ENCODE results near the gene DPYD.

Gene DPYD

DNA sequence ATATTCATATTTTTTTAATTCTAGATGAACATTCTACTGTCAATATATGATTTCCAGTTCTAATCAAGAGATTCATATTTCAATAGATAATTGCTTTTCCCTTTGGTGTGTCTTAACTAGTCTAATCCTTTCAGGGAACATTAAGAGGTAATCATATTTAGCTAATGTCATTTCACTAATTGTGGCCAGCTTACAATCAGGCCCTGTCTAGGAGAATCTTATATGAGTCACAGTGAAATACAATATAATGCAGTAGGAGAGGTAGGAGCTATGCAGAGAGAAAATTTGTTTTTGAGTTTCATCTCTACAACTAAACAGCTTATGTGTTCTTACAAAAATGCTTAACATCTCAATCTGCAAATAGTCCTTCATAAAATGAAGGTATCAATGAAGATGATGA, 85.9 kb downstream of the DPYD start:
- no peak for FAIRE-seq

DNA sequence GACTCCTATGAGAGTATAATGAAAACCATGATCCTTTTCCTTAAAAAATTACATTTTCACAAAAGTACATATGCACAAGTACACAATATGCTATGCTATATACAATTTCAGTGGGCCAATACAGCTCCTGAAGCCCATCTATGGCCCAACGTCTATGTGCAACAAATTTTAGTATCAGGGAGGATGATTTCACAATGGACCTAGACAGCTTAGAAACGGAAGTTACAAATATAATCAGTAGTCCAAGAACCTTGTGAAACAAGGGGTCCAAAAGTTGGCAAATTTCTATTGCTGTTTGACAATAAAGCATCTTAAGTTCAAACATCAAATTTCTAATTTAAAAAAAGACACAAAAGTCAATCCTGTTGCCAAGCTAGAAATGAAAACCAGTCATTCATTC, 87.0 kb downstream of the DPYD start:
- no peak for FAIRE-seq

DNA sequence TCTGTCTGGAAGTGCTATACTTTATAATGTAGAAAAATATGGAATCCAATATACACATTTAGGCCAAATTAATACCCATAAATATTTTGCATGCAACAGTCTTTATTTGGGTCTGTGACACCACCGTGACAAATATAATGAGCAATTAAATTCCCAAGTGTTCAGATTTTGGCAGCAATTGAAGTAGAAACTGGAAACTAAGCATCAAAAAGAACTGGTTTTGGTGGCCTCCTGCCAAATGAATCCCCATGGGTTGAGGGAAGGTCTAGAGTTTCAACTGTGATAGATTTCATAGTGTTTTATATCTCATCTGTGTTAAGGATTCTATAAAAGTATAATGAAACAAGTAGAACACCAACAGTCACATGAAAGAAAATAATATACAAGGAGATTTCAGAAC, 88.4 kb downstream of the DPYD start:
- FAIRE-seq, result no peak

DNA sequence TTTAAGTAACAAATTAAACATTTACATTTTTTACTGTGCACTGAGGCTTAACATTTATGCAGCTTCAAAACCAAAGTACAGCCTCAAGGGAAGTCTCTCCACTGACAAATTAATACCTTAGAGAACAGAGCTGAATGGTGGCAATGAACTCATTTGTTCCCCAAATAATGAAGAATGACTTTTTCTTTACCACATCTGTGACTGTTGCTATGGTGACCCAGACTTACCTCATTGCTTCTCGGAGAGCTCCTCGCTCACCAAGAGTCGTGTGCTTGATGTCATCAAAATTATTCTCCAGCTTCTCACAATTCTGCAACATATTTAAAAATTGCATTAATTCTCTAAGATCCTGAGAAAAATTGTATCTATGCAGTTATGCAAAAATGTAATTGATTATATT, 92.9 kb downstream of the DPYD start:
- FAIRE-seq, result no peak

DNA sequence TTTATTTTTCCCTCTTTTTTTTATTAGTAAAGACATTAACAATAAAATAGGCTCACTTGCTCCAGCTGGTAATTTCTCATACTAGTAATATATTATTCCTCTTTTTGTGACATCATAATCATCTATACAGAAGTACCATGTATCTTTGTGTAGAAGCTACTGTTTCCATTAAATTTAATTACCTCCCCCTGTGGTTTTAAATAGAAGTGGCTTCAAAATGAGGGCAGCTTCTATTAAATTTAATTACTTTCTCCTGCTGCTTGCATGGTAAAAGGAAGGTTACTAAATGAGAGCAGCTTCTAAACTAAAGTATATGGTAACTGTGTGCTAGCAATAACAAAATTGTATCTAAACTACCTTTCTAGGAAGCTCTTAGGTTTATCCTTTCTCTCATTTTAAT, 94.0 kb downstream of the DPYD start:
- no peak for FAIRE-seq

DNA sequence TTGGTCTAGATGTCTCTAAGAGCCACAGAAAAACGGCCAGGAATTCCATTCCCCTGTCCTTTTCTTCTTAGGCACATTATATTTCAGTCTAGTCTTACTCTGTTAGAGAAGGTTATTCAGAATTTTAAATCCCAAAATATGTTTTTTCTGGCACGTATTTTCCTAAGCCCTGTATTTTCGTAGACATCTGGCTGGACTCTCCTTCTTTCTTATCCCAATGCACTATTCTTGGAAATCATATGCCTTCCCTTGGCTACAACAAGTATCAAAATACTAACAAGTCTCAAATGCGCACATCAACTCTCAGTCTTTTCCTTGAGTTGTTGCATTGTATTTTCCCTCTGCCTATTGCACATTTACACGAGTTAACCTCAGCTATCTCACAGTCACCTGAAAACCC, 96.2 kb downstream of the DPYD start:
- FAIRE-seq, result no peak

DNA sequence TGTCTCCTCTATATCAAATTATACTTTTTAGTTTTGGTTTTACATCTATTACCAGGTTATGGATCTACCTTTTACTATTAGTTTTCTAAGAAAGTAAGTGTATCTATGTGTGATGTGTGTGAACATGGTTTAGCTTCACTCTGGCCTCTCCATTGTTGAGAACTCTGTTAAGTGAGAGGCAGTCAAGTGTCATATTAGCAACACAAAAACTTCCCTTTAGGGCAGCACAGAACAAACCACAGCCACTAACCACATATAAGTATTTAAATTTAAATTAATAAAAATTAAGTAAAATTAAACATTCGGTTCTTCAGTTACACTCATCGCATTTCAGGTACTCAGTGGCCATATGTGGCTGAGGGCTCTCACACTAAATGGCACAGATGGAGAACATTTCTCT, 96.6 kb downstream of the DPYD start:
- no peak for FAIRE-seq

DNA sequence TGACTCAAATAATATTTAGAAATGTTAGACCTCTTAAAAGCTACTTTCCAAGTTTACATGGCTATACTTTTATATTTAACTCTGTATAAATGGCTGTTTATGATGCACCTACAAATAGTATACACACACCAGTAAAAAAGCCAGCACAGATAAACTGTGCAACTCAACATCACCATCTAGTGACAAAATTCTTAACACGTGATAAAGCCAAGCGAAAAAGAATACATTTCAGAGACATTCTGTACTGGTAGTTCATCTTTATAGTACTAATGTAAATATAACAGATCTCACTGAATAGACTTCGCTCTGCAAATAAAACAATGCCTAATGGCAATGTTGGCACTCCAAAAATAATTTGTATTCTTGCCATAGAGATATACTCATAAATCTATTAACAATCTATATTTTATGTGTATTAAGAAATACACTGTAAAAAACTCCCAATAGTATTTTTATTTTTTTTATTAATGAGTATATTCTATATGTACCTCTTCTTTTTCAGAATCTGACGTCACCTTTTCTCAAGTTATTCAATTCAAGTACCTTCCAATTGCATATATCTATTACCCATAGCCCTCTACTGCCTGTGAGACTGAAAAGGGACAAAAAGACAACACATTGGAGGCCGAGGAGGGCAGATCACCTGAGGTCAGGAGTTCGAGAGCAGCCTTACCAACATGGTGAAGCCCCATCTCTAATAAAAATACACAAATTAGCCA, 100.2 kb downstream of the DPYD start:
- FAIRE-seq, result no peak

DNA sequence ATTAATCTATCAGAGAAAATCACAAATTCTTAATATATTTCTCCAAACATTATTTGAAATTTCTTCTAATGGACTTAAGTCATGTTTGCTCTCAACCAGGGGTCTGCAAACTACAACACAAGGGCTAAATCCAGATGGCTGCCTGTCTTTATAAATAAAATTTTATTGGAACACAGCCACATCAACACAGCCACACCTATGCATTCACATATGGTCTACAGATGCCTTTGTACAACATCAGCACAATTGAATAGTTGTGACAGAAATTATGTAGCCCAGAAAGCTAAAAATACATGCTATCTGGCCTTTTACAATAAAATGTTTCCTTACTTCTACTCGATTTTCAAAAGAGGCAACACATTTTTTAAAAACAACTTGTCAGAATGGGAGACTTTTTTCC, 103.9 kb downstream of the DPYD start:
- no peak for FAIRE-seq

DNA sequence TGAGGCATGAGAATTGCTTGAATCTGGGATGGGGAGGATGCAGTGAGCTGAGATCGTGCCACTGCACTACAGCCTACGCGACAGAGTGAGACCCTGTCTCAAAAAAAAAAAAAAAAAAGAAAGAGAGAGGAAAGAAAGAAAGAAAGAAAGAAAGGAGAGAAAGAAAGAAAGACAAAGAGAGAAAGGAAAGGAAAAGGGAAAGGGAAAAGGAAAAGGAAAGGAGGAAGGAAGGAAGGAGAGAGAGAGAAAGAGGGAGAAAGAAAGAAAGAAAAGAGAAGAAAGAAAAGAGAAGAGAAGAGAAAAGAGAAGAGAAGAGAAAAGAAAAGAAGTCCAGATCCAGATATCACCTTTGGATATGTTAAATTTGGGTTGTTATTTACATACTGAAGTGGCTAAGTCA, 106.0 kb downstream of the DPYD start:
- FAIRE-seq, result no peak

DNA sequence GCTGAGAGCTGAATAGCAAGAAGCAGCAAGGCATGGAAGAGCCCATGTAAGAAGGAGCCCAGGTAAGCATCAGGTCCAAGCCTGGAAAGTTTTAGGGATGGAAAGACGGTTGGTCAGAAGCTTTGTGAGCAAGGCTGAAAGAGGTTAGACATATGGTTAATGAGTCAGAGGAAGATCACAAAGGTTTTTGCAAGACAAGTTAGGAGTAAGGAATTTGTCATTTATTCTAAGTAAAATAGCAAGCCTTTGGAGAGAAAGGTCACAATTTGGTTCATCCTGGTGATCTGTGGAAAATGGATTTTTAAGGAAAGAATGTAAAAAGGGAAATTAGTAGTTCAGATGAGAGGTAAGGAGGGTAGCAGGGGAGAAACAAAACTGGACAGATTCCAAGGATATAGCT, 106.7 kb downstream of the DPYD start:
- no peak for FAIRE-seq

DNA sequence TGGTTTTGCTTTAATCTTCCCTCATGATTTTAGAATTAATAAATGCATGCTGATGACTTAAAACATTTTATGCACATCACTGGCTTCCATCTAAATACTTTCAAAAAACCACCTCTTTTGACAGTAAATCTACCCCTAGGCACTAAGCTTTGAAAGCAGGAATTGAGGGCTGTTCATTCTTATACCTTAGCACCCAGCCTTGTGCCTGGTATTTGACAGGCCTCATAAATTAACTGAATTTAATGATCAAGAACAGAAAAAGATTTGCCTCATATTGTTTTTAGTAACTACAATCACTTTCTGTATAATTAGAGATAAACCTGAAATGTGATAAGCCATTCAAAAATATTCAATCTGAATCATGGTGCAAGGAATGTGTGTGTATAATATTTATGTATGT, 108.8 kb downstream of the DPYD start:
- FAIRE-seq, result no peak

DNA sequence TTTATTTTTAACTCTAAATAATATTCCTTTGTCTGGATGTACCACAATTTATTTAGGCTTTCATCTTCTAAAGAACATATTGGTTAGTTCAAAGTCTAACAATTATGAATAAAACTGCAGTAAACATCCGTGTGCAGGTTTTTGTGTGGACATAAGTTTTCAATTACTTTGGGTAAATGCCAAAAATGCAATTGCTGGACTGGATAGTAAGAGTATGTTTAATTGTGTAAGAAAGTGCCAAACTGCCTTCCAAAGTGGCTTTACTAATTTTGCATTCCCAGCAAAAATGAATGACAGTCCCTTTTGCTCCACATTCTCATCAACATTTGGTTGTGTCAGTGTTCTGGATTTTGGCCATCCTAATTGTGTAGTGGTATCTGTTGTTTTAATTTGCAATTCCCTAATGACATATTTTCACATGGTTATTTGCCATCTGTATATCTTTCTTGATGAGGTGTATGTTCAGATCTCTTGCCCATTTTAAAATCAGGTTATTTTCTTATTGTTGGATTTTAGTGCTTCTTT, 113.8 kb downstream of the DPYD start:
- no peak for FAIRE-seq

DNA sequence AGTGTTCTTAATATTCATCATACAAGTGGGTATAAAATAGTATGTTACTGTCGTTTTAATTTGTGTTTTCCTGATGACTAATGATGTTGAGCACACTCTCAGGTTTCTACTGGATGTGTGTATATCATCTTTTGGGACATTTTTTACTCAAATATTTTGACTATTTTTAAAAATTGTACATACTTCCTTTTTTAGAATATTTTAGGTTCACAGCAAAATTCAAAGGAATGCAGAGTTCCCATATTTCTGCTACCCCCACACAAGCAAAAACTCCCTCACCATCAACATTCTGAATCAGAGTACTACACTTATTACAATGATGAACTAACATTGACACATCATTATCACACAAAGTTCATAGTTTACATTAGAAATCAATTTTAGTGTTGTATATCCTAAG, 114.5 kb downstream of the DPYD start:
- FAIRE-seq, result no peak

DNA sequence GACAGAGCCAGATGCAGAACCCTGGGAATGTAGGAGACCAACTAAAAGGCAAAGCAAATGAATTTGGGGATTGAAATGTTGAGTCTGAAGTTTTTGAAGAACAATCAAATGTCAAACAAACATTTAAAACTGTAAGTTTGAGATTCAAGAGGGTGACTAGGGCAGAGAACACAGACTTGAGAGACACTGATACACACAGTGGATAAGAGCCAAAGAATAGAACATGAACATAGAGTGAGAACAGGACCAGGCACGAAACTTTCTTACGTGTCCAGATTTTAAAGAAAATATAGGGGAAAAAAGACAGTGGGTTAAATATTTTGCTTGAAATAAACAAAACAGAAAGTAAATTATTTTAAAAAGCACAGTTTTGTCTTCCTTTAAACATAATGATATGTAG, 115.7 kb downstream of the DPYD start:
- FAIRE-seq, result no peak

DNA sequence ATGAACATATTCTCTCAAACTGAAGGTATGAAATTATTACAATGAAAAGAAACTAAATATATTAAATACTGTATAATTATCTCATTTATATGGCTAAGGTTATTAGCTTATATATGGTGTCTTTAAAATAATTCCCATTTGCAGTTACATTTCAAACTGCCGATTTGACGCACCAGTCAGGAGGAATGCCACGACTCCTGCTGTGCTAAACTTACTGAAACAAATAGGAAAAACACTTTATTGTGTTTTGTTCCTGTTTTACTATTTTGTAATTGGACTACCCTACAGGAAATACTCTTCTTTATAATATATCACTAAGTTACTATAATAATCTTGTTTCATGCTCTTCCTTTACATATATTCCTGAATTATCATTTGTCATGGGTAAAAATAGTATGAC, 117.8 kb downstream of the DPYD start:
- no peak for FAIRE-seq

DNA sequence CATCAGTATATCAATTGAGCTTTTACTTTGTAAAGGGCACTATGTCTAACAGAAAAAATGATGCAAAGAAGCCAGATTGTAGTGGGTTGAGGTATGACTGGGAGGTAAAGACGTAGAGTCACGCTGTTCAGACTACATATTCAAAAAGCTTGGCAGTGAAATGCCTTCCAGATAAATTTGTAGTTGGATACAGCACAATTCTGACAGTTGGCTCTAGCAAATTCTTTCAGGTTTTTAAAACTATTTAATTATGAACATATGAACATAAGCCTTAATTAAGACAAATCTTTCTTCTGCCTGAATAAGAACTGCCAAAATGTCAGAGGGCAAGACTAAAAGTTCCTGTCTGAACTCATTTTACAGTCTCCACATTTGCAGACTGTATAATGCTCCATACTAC, 118.8 kb downstream of the DPYD start:
- no peak for FAIRE-seq

DNA sequence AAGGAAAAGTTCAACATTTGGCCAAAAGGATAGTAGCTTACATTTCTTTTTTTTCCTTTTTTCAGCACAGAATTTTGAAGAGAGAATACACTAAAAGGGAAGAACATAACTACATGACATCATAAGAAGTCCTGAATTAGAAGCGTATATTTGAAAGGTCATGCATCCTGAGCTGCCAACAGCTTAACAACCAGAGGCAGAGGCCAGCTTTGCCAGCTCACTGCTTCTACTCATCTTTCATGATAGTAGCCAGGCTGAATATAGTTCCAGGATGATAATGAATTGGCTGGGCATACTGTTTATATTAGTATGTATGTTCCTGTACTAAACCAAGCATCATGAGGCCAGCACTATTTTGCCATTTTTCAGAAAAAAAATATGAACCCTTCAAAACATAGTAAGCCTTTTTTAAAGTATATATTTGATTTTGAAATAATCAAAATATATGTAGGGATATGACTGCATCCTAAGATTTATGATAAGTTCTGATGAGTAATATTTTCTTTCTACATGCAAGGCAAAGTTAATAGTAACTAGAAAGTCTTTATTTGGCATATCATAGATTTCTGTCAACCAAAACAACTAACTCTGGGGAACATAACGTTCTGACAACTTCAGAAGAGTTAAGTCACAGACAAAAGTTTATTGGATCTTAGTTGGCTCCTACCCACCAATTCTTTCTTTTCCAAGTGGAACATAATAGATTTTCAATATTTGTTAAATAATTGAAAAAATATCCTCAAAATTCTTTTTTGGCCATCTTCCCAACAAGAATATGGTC, 123.2 kb downstream of the DPYD start:
- no peak for FAIRE-seq

DNA sequence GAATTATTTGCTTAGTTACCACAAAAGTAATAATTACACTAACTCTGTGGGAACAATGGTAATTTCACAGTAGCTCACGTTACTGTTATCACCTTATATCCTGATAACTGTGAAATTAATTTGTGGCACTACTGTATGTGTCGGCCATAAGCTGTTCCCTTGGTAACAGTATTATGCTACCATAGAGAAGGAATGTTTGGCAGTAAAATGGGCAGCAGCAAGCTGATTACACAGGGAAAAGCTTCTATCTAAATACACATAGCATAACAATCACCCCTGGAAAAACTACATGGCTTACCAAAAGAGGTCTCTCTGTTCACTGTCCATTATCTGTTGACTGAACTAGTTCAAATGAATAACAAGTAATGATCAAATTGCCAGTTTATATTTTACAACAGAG, 124.1 kb downstream of the DPYD start:
- FAIRE-seq, result no peak

DNA sequence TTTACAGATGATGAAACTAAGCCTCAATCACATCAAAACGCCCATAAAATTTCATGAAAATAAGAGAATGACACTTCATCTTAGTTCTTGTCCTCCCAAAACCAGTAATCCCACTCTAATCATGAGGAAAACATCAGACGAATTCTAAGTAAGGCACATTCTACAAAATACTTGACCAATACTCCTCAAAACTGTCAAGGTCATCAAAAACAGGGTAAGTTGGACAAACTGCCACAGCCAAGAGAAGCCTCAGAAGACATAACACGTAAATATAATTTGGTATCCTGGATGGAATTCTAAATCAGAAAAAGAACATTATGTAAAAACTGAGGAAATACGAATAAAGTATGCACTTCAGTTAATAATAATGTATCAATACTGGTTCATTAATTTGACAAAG, 128.2 kb downstream of the DPYD start:
- no peak for FAIRE-seq

DNA sequence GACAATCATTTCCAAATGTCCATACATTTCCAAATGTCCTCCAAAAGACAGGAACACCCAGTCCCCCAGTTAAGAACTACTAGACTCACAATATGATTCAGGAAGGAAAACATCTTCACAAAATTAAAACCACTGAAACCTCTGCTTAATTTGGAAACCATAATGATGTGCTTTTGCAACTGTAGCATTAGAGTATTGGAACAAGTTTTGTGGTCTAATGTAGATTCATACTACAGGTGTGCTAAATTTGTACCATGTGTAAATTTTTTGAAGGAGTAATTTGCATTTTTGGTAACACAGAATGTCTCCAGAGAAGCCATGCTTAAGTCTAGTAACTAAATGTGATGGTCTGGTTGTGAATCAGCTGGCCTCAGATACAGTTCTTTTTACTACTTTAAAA, 129.6 kb downstream of the DPYD start:
- no peak for FAIRE-seq

DNA sequence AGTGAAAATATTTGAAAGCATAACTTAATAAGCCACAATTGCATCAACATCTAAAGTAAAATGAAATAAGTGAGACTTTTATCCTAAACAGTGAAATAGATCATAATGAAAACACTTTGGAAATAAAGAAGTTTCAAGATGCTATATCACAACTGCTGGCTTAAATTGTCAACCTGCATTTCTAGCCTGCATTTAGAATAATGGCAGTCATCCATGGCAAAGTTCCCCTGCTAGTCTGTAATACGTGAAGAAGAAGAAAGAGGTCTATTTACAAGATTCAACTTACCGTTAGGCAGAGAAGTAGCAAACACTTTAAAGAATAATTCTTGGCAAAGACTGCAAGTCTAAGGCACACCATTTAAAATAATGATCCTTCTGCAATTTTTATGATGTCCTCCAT, 133.6 kb downstream of the DPYD start:
- no peak for FAIRE-seq

DNA sequence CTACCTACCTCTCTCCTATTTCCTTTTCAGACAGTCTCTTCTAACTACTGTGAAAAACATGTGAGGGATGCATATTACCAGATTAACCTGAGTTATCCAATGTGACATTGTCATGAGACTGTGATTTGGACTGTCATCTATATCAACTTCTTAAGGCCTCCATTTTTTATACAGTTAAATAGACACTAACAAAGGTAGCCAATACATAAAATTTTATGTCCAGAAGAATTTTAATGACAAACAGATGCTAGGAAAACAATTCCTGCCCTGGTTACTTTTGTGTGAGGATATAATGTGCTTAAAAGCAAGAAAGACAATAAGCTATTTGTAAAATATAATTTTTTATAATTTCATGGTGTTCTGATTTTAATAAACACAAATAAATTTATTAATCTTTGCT, 136.2 kb downstream of the DPYD start:
- no peak for FAIRE-seq

DNA sequence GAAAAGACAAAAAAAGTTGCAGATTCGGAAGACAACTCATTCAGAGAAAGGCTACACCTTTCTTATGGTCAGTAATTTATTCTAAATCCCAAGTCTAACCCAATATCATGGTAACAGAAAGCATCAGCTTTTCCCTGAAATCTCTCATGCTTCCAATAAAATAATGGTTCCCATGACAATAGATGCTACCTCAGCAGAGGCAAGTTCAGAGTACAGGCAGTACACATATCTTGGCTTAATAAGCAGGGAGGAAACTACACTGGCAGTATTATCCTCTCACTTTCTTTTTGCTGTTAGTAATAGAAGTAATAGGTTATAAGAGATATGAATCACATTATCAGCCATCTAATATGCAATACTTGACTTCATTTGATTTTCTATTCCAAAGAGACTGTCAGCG, 137.1 kb downstream of the DPYD start:
- FAIRE-seq, result no peak
